Trophoblast cell (in vitro differentiated cells and primary cell): ENCODE measurements around the gene ARHGEF10L.

Source experiments
- DNase-seq, 2 donors: peaks; one replicate each; pipeline ENCODE4 v3.0.0-alpha.2; 2016
- H2AFZ ChIP-seq: 2 replicates; pipeline ENCODE4 v1.6.1; 2013; ENCODE audit warnings: low read length, moderate library complexity, mild to moderate bottlenecking; ENCODE audit not compliant: insufficient read depth, poor library complexity
- H2AK5ac ChIP-seq: 2 replicates; pipeline ENCODE4 v1.6.1; 2013; ENCODE audit warnings: mild to moderate bottlenecking, low read length
- H2BK120ac ChIP-seq: 2 replicates; pipeline ENCODE4 v1.6.1; 2013; ENCODE audit warnings: low read length, mild to moderate bottlenecking, moderate library complexity; ENCODE audit not compliant: insufficient read depth, poor library complexity
- H2BK12ac ChIP-seq: 2 replicates; pipeline ENCODE4 v1.6.1; 2013; ENCODE audit warnings: mild to moderate bottlenecking, low read length, moderate library complexity
- H2BK5ac ChIP-seq: 2 replicates; pipeline ENCODE4 v1.6.1; 2013; ENCODE audit warnings: low read length, low read depth, moderate library complexity, mild to moderate bottlenecking; ENCODE audit not compliant: poor library complexity
- H3K14ac ChIP-seq: 2 replicates; pipeline ENCODE4 v1.6.1; 2013; ENCODE audit warnings: mild to moderate bottlenecking, low read length
- H3K18ac ChIP-seq: 2 replicates; pipeline ENCODE4 v1.6.1; 2013; ENCODE audit warnings: mild to moderate bottlenecking, low read length
- H3K23ac ChIP-seq: 2 replicates; pipeline ENCODE4 v1.6.1; 2013; ENCODE audit warnings: low read length
- H3K27ac ChIP-seq: 2 replicates; pipeline ENCODE4 v1.5.1; 2013; ENCODE audit warnings: low read depth, mild to moderate bottlenecking, inconsistent platforms, low read length, moderate library complexity
- H3K27me3 ChIP-seq: 2 replicates; pipeline ENCODE4 v1.6.1; 2013; ENCODE audit warnings: inconsistent platforms, mild to moderate bottlenecking, low read length, moderate library complexity; ENCODE audit not compliant: insufficient read depth
- H3K36me3 ChIP-seq, 2 experiments: 1 replicate in 1 of 2; 2 replicates in 1 of 2; pipeline ENCODE4 v1.6.1; 2013; ENCODE audit warnings: low read length in 2 of 2, mild to moderate bottlenecking in 2 of 2, moderate library complexity in 1 of 2; ENCODE audit not compliant: insufficient read depth in 2 of 2, control insufficient read depth in 1 of 2
- H3K4ac ChIP-seq: 2 replicates; pipeline ENCODE4 v1.6.1; 2013; ENCODE audit warnings: low read depth, mild to moderate bottlenecking, low read length, moderate library complexity
- H3K4me1 ChIP-seq, 2 experiments: 1 replicate in 1 of 2; 2 replicates in 1 of 2; pipeline ENCODE4 v1.6.1; 2013; ENCODE audit warnings: low read length in 2 of 2, mild to moderate bottlenecking in 2 of 2, moderate library complexity in 1 of 2; ENCODE audit not compliant: insufficient read depth in 2 of 2, control insufficient read depth in 1 of 2
- H3K4me2 ChIP-seq: 2 replicates; pipeline ENCODE4 v1.6.1; 2013; ENCODE audit warnings: inconsistent platforms, mild to moderate bottlenecking, low read length, moderate library complexity
- H3K4me3 ChIP-seq: 2 replicates; pipeline ENCODE4 v1.5.1; 2013; ENCODE audit warnings: mild to moderate bottlenecking, low read depth, low read length, inconsistent platforms
- H3K79me1 ChIP-seq: one replicate; pipeline ENCODE4 v1.6.1; 2013; ENCODE audit warnings: low read length
- H3K79me2 ChIP-seq: 2 replicates; pipeline ENCODE4 v1.6.1; 2013; ENCODE audit warnings: low read length, mild to moderate bottlenecking; ENCODE audit not compliant: control insufficient read depth, insufficient read depth, poor library complexity
- H3K9ac ChIP-seq: 2 replicates; pipeline ENCODE4 v1.6.1; 2013; ENCODE audit warnings: mild to moderate bottlenecking, low read length
- H3K9me3 ChIP-seq: 2 replicates; pipeline ENCODE4 v1.6.1; 2013; ENCODE audit warnings: low read depth, mild to moderate bottlenecking, control low read depth, inconsistent platforms, low read length; ENCODE audit not compliant: insufficient read depth
- H4K12ac ChIP-seq: 2 replicates; pipeline ENCODE4 v1.6.1; 2013; ENCODE audit warnings: low read depth, mild to moderate bottlenecking, low read length, moderate library complexity
- H4K8ac ChIP-seq: 2 replicates; pipeline ENCODE4 v1.6.1; 2013; ENCODE audit warnings: low read depth, mild to moderate bottlenecking, low read length, moderate library complexity
- H4K91ac ChIP-seq: one replicate; pipeline ENCODE4 v1.6.1; 2013; ENCODE audit warnings: low read depth, mild to moderate bottlenecking, low read length, moderate library complexity
- WGBS: extraction: QIAGEN DNeasy Blood & Tissue Kit; methylation state at CpG from one replicate; pipeline ENCODE4 v1.1.7; 2013; ENCODE audit warnings: missing lambda C conversion rate; ENCODE audit not compliant: insufficient read length, insufficient coverage; ENCODE audit errors: extremely low coverage; 5-methylcytosine and 5-hydroxymethylcytosine counted together

ARHGEF10L gene

GRCh38 chr1:17717594-17718535 is 178.4 kb downstream of the ARHGEF10L start:
- Histone ChIP-seq H3K27ac (no peak overlapping the region), H3K4me1 (peaks cover 0 to 2% of the 10 kb centered on the region in 2 experiments), H3K79me2 (no peaks in the 10 kb centered on the region), H4K8ac (no peak overlapping the region), H3K4me2 (no peak overlapping the region), H3K27me3 (no peaks in the 10 kb centered on the region), H3K18ac (no peak overlapping the region), H3K9me3 (no peaks in the 10 kb centered on the region), H2BK5ac (no peak overlapping the region), H2AK5ac (no peak overlapping the region), H3K23ac (no peak overlapping the region), H3K4me3 (no peak overlapping the region), H3K9ac (no peak overlapping the region), H3K14ac (no peak overlapping the region), H3K4ac (no peak overlapping the region), H4K91ac (no peak overlapping the region), H4K12ac (no peak overlapping the region), H3K79me1 (no peaks in the 10 kb centered on the region), H2BK120ac (no peak overlapping the region), H3K36me3 (no peaks in the 10 kb centered on the region), H2AFZ (no peak overlapping the region), H2BK12ac (no peak overlapping the region)
- WGBS = no CpG with 5 or more reads among the region's 25 CpGs
- DNase-seq = no peak

- WGBS = no CpG with 5 or more reads among the region's 5 CpGs
Measured at GRCh38 chr1:17719874-17720273, 180.4 kb downstream of the ARHGEF10L start.

GRCh38 chr1:17721444-17721843 is 181.9 kb downstream of the ARHGEF10L start:
- peaks cover 0 to 2% of the 10 kb centered on the region in 2 experiments for H3K4me1 ChIP-seq
- no peaks in the 10 kb centered on the region for H3K79me2 ChIP-seq
- no peaks in the 10 kb centered on the region for H3K79me1 ChIP-seq
- H2BK12ac ChIP-seq = no peak overlapping the region
- no CpG with 5 or more reads among the region's 2 CpGs for WGBS
- no peak overlapping the region for H3K4me3 ChIP-seq
- no peaks in the 10 kb centered on the region for H3K9me3 ChIP-seq
- no peak overlapping the region for H2AK5ac ChIP-seq
- no peak overlapping the region for H4K8ac ChIP-seq
- no peak overlapping the region for H3K23ac ChIP-seq
- no peak overlapping the region for H3K4me2 ChIP-seq
- H3K9ac ChIP-seq = no peak overlapping the region
- H4K91ac ChIP-seq = no peak overlapping the region
- DNase-seq = no peak
- no peak overlapping the region for H3K18ac ChIP-seq
- no peak overlapping the region for H2BK5ac ChIP-seq
- no peak overlapping the region for H3K4ac ChIP-seq
- H3K36me3 ChIP-seq = no peaks in the 10 kb centered on the region
- no peak overlapping the region for H2AFZ ChIP-seq
- H3K27ac ChIP-seq = no peak overlapping the region
- no peak overlapping the region for H4K12ac ChIP-seq
- no peaks in the 10 kb centered on the region for H3K27me3 ChIP-seq
- H2BK120ac ChIP-seq = no peak overlapping the region
- no peak overlapping the region for H3K14ac ChIP-seq

More at GRCh38 chr1:17719874-17720273, 180.4 kb downstream of the ARHGEF10L start:
- H3K79me2 ChIP-seq = no peaks in the 10 kb centered on the region
- peak overlapping the region; percentile 6 for H3K14ac ChIP-seq
- no peak overlapping the region for H3K4me3 ChIP-seq
- no peak overlapping the region for H2AFZ ChIP-seq
- no peaks in the 10 kb centered on the region for H3K27me3 ChIP-seq
- no peaks in the 10 kb centered on the region for H3K36me3 ChIP-seq
- H4K8ac ChIP-seq = no peak overlapping the region
- H3K4me1 ChIP-seq = peaks cover 0 to 2% of the 10 kb centered on the region in 2 experiments
- no peaks in the 10 kb centered on the region for H3K79me1 ChIP-seq
- DNase-seq = no peak
- H2BK12ac ChIP-seq = no peak overlapping the region
- H2BK5ac ChIP-seq = no peak overlapping the region
- no peak overlapping the region for H3K4me2 ChIP-seq
- no peak overlapping the region for H2AK5ac ChIP-seq
- peak overlapping the region; percentile 4 for H4K91ac ChIP-seq
- H3K18ac ChIP-seq = no peak overlapping the region
- H3K9me3 ChIP-seq = no peaks in the 10 kb centered on the region
- H3K9ac ChIP-seq = no peak overlapping the region
- H3K27ac ChIP-seq = no peak overlapping the region
- no peak overlapping the region for H3K4ac ChIP-seq
- peak overlapping the region; percentile 18 for H2BK120ac ChIP-seq
- H3K23ac ChIP-seq = no peak overlapping the region
- no peak overlapping the region for H4K12ac ChIP-seq

- no peak overlapping the region for H3K18ac ChIP-seq
- H3K4me3 ChIP-seq = no peak overlapping the region
- H3K27ac ChIP-seq = no peak overlapping the region
- H3K9ac ChIP-seq = no peak overlapping the region
- H3K27me3 ChIP-seq = no peaks in the 10 kb centered on the region
- no peak overlapping the region for H2AK5ac ChIP-seq
- H2AFZ ChIP-seq = no peak overlapping the region
- H3K4ac ChIP-seq = no peak overlapping the region
- H4K91ac ChIP-seq = no peak overlapping the region
- peaks cover 4% of the 10 kb centered on the region for H3K9me3 ChIP-seq
- H3K4me1 ChIP-seq = peaks cover 0 to 2% of the 10 kb centered on the region in 2 experiments
- H2BK120ac ChIP-seq = no peak overlapping the region
- H3K79me2 ChIP-seq = no peaks in the 10 kb centered on the region
- DNase-seq = no peak
- H3K14ac ChIP-seq = no peak overlapping the region
- no peak overlapping the region for H3K4me2 ChIP-seq
- H4K12ac ChIP-seq = no peak overlapping the region
- WGBS = no CpG with 5 or more reads among the region's 6 CpGs
- no peak overlapping the region for H4K8ac ChIP-seq
- H3K23ac ChIP-seq = no peak overlapping the region
- no peaks in the 10 kb centered on the region for H3K36me3 ChIP-seq
- no peak overlapping the region for H2BK12ac ChIP-seq
- no peak overlapping the region for H2BK5ac ChIP-seq
- H3K79me1 ChIP-seq = no peaks in the 10 kb centered on the region
Measured at GRCh38 chr1:17723684-17724083, 184.2 kb downstream of the ARHGEF10L start.
